ENCODE data around the gene AHCYL2.

Gene AHCYL2

DNA sequence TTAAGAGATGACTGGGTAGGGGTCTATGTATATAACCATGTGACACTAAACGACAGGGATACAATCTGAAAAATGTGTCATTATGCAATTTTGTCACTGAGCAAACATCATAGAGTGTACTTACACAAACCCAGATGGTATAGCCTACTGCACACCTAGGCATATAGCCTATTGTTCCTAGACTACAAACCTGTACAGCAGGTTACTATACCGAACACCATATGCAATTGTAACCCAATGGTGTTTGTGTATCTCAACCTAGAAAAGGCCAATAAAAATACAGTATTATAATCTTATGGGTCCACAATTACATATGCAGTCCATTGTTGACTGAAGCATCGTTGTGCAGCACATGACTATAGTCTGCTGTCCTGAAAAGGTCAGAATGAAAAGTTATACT, 232.3 kb downstream of the AHCYL2 start:
- no peak overlapping the region for H3K4me3 ChIP-seq (replicated peaks; ENCODE audit: insufficient read depth, low read length)
- no peak overlapping the region for H3K27ac ChIP-seq (replicated peaks)
- DNase-seq (ENCODE audit: low read depth in 1 of 2, low spot score in 1 of 2), result no peak
- TF ChIP-seq GABPA (IDR thresholded peaks at IDR 0.05; ENCODE audit: low read depth), result no peak
- no peaks in the 10 kb centered on the region for H3K27me3 ChIP-seq (ENCODE audit: insufficient read depth, poor library complexity, severe bottlenecking)

DNA sequence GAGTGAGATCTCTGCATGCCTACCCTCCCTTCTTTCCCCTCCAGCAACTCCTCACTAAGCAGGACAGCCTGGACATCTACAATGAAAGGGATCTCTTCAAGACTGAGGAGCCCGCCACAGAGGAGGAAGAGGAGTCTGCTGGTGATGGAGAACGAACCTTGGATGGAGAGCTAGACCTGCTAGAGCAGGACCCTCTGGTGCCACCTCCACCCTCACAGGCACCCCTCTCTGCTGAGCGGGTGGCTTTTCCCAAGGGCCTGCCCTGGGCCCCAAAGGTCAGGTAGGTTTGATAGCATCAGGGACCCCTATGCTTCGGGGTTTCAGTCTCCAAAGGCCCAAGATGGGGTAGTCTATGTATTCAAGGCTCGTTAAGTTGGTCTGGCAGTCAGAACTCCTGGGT, 233.3 kb downstream of the AHCYL2 start:
- Histone ChIP-seq H3K4me3 (replicated peaks; ENCODE audit: insufficient read depth, low read length) (no peak overlapping the region), H3K27ac (replicated peaks) (no peak overlapping the region), H3K27me3 (ENCODE audit: insufficient read depth, poor library complexity, severe bottlenecking) (no peaks in the 10 kb centered on the region)
- TF ChIP-seq, protein P1, sequence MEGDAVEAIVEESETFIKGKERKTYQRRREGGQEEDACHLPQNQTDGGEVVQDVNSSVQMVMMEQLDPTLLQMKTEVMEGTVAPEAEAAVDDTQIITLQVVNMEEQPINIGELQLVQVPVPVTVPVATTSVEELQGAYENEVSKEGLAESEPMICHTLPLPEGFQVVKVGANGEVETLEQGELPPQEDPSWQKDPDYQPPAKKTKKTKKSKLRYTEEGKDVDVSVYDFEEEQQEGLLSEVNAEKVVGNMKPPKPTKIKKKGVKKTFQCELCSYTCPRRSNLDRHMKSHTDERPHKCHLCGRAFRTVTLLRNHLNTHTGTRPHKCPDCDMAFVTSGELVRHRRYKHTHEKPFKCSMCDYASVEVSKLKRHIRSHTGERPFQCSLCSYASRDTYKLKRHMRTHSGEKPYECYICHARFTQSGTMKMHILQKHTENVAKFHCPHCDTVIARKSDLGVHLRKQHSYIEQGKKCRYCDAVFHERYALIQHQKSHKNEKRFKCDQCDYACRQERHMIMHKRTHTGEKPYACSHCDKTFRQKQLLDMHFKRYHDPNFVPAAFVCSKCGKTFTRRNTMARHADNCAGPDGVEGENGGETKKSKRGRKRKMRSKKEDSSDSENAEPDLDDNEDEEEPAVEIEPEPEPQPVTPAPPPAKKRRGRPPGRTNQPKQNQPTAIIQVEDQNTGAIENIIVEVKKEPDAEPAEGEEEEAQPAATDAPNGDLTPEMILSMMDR (IDR thresholded peaks at IDR 0.05; ENCODE audit: insufficient read depth, low read length), result no peak
- TF ChIP-seq POLR2AphosphoS5 (IDR thresholded peaks at IDR 0.05; ENCODE audit: low read depth), result no peak
- DNase-seq (ENCODE audit: low read depth in 1 of 2, low spot score in 1 of 2), result no peak

DNA sequence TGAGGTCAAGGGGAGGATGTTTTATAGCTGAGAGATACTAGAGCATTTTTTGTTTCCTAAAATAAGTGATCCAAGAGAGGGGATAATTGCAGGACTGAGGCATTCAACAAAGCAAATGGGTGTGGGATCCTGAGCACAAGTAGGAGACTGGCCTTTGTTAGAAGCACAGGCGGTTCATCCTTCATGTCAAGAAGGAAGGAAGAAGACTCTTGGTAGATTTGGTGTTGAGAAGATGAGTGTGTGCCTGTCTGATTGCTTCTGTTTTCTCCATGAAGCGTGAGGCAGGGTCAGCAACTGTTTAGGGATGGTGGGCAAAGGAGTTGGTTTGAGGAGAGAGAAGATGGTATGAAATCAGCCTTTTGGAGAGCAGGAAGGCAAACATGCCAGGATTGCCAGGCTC, 237.0 kb downstream of the AHCYL2 start:
- no peaks in the 10 kb centered on the region for H3K27me3 ChIP-seq (ENCODE audit: insufficient read depth, poor library complexity, severe bottlenecking)
- H3K27ac ChIP-seq (replicated peaks), result no peak overlapping the region
- DNase-seq (ENCODE audit: low read depth in 1 of 2, low spot score in 1 of 2), result no peak
- TF ChIP-seq GABPA (IDR thresholded peaks at IDR 0.05; ENCODE audit: low read depth) (no peak), POLR2AphosphoS5 (IDR thresholded peaks at IDR 0.05; ENCODE audit: low read depth) (no peak), SPI1 (IDR thresholded peaks at IDR 0.05; ENCODE audit: borderline replicate concordance, low read depth) (no peak)
- TF ChIP-seq, protein P2, sequence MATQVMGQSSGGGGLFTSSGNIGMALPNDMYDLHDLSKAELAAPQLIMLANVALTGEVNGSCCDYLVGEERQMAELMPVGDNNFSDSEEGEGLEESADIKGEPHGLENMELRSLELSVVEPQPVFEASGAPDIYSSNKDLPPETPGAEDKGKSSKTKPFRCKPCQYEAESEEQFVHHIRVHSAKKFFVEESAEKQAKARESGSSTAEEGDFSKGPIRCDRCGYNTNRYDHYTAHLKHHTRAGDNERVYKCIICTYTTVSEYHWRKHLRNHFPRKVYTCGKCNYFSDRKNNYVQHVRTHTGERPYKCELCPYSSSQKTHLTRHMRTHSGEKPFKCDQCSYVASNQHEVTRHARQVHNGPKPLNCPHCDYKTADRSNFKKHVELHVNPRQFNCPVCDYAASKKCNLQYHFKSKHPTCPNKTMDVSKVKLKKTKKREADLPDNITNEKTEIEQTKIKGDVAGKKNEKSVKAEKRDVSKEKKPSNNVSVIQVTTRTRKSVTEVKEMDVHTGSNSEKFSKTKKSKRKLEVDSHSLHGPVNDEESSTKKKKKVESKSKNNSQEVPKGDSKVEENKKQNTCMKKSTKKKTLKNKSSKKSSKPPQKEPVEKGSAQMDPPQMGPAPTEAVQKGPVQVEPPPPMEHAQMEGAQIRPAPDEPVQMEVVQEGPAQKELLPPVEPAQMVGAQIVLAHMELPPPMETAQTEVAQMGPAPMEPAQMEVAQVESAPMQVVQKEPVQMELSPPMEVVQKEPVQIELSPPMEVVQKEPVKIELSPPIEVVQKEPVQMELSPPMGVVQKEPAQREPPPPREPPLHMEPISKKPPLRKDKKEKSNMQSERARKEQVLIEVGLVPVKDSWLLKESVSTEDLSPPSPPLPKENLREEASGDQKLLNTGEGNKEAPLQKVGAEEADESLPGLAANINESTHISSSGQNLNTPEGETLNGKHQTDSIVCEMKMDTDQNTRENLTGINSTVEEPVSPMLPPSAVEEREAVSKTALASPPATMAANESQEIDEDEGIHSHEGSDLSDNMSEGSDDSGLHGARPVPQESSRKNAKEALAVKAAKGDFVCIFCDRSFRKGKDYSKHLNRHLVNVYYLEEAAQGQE (IDR thresholded peaks at IDR 0.05; ENCODE audit: insufficient replicate concordance, low read depth), result no peak
- TF ChIP-seq, protein P1 (IDR thresholded peaks at IDR 0.05; ENCODE audit: insufficient read depth, low read length), result no peak
- H3K4me3 ChIP-seq (replicated peaks; ENCODE audit: insufficient read depth, low read length), result no peak overlapping the region

DNA sequence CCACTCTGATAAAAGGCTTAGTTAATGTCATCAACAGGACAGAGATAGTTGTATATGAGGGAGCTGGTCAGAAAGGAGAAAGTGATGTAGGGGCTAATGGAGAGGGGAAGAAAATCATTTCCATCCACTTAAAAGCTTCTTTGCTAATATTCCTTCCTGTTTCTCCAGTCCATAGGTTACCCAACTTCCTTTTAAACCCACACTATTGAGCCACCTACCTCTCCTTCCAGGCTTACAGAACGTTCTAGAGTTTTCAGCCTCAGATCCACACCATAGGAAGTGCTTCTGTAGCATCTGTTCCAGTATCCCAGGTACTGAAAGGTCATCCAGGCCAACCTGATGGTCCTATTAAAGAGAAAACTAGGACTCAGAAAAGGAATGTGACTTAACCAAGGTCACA, 237.6 kb downstream of the AHCYL2 start:
- no peak overlapping the region for H3K27ac ChIP-seq (replicated peaks)
- H3K27me3 ChIP-seq (ENCODE audit: insufficient read depth, poor library complexity, severe bottlenecking), result no peaks in the 10 kb centered on the region
- peak; percentile 35 to 38 for DNase-seq (ENCODE audit: low read depth in 1 of 2, low spot score in 1 of 2)
- TF ChIP-seq, protein P2 (IDR thresholded peaks at IDR 0.05; ENCODE audit: insufficient replicate concordance, low read depth), result no peak
- 0 out of 2 replicates have a peak, but pooled peaks have one; percentile 23 for TF ChIP-seq POLR2AphosphoS5 (IDR thresholded peaks at IDR 0.05; ENCODE audit: low read depth)
- no peak overlapping the region for H3K4me3 ChIP-seq (replicated peaks; ENCODE audit: insufficient read depth, low read length)

DNA sequence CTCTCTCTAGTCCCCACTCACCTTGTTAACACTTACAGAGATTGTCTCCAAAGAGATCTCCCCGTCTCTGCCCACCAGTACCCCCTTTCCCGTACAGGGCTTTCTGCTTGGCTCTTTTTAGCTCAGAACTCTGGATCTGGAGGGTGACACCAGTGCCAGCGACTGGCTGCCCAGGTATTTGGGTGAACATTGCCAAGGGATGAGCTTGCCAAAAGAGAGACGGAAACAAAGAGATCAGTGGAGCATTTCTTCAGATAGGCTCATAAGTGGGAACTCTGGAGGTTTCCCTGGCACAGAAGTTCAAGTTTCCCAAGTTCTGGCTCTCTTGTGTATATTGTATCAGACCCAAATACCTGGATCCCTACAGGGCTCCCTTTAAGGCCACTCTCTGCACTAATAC, 239.4 kb downstream of the AHCYL2 start:
- TF ChIP-seq POLR2AphosphoS5 (IDR thresholded peaks at IDR 0.05; ENCODE audit: low read depth) (no peak), GABPA (IDR thresholded peaks at IDR 0.05; ENCODE audit: low read depth) (no peak), SPI1 (IDR thresholded peaks at IDR 0.05; ENCODE audit: borderline replicate concordance, low read depth) (no peak)
- TF ChIP-seq, protein P1 (IDR thresholded peaks at IDR 0.05; ENCODE audit: insufficient read depth, low read length), result no peak
- TF ChIP-seq, protein P2 (IDR thresholded peaks at IDR 0.05; ENCODE audit: insufficient replicate concordance, low read depth), result no peak
- DNase-seq (ENCODE audit: low read depth in 1 of 2, low spot score in 1 of 2), result no peak

More for the DNA sequence above, 239.4 kb downstream of the AHCYL2 start:
- Histone ChIP-seq H3K27ac (replicated peaks) (no peak overlapping the region), H3K4me3 (replicated peaks; ENCODE audit: insufficient read depth, low read length) (no peak overlapping the region), H3K27me3 (ENCODE audit: insufficient read depth, poor library complexity, severe bottlenecking) (no peaks in the 10 kb centered on the region)
